GM19395 (cell line): ENCODE results near the gene FAM153A.
"Not testable (repeated sequence)": the region's sequence is repeated elsewhere in the genome, so short reads cannot be mapped to it uniquely, and the experiment has no call there.

Experiments used
- ATAC-seq: cut with Tn5 transposase; IDR thresholded peaks from one replicate; pipeline ENCODE4 v1.9.1; 2021; ENCODE audit warnings: mild to moderate bottlenecking, moderate library complexity; ENCODE audit not compliant: unreplicated experiment

The FAM153A gene

DNA sequence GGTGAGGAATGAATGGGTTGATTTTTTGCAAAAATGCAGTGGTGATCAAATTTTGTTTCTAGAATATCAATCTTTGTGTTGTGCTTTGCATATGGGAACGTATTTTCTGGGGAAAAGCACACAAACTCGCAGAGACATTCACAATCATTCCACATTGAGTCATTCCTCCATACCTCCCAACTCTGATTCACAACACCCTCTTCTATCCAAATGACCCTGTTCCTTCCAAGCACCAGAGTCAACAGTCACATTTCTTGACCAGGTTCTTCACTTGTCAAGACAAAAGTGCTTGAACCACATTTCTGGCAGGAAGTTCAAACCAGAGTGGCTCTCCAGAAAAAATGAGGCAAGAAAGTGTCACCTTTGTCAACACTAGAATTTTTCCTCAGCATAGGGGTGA is 35.3 kb downstream of the FAM153A start:
- not testable (repeated sequence) for ATAC-seq

DNA sequence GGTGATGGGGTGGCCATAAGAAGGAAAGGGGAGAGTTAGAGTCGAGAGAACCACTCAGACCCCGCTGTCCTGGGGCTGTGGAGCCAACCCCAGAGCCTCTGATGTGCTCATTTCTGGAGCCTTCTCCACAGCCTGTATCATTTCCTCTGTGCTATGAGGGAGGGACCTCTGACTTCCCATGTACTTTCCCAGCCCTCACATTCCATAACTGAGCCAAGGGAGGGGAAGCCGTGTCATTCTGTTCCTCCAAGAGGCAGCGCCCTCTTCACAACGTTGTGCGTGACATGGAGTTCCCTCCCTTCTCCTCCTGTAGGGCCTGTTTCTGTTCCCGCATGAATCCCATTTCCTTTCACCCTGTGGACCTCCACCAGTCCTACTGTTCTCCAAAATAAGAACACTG is 57.8 kb downstream of the FAM153A start:
- ATAC-seq: not testable (repeated sequence)

GRCh38 chr5:177723831-177724485 is 58.7 kb downstream of the FAM153A start:
- not testable (repeated sequence) for ATAC-seq

DNA sequence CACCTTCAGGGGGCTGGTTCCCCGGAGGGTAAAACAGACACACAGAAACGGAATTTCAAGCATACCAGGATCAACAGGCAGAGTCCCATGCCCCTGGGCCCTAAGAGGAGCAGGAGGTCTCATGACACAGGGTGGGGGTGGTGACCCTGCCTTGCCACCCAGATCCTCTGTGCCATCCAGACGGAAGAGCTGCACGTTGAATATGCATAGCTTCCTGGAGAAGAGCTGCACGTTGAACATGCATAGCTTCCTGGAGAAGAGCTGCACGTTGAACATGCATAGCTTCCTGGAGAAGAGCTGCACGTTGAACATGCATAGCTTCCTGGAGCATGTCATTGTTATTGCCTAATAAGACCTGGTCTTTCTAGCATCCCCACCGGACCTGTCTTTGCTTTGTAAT is 59.9 kb downstream of the FAM153A start:
- ATAC-seq: not testable (repeated sequence)

- not testable (repeated sequence) for ATAC-seq
These were observed 62.7 kb downstream of the FAM153A start for GRCh38 chr5:177719989-177720388.

- ATAC-seq: not testable (repeated sequence)
These were observed 67.3 kb downstream of the FAM153A start for GRCh38 chr5:177715423-177715822.

GRCh38 chr5:177696100-177696499 is 86.6 kb downstream of the FAM153A start:
- not testable (repeated sequence) for ATAC-seq

- not testable (repeated sequence) for ATAC-seq
These were observed 87.3 kb downstream of the FAM153A start for GRCh38 chr5:177695356-177695930.

DNA sequence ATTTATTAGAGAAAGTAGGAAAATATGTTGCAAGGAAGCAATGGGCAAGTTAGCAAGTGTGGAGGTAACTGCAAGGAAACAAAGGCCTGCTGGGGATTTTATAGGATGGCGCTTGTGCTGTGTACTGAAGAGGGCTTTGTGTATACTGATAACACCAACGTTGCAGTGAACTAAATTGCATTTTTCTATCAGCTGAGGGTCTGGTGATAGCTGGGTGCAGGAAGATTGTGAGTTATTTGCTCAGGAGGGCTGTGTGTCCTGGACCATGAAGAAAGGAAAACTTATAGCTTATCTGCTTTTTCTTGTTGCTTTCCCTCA is 88.2 kb downstream of the FAM153A start:
- not testable (repeated sequence) for ATAC-seq

DNA sequence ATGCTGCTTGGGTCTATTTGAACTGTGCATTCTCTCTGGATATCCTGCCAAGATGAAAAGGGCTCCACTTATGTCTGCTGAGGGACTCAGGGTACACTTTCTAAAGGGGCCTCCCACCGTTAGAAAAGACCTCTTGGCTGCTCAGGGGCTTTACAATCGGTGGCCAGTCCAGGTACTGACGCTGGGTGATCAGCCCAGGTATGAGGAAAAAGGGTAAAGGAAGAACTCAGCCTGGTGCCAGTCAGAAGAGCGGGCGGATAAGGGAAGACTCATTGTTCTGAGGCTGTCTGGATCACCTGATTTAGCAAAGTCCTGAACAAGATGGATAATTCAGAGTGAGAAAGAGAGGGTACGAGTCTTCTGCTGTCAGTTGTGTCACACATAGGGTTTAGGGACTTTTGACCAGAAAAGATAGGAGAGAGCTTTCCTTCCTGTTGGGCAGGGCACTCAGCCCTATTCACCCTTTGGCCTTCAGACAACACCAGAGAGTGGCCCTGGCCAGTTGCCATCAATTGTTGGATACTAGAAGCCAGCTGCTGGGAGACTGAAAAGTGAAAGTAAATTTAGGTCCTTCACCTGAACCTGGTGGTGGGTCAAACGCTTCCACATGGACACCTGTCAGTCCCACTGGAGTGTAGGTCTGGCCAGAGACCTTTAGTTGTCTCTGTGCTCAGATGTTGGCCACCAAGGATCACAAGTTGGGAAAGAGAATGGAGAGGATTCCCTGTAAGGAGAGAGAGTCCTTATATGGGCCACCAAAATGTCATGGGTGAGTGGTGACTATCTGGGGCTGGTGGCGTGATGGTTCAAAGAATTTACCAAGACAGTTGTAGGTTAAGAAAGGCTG is 88.8 kb downstream of the FAM153A start:
- not testable (repeated sequence) for ATAC-seq

DNA sequence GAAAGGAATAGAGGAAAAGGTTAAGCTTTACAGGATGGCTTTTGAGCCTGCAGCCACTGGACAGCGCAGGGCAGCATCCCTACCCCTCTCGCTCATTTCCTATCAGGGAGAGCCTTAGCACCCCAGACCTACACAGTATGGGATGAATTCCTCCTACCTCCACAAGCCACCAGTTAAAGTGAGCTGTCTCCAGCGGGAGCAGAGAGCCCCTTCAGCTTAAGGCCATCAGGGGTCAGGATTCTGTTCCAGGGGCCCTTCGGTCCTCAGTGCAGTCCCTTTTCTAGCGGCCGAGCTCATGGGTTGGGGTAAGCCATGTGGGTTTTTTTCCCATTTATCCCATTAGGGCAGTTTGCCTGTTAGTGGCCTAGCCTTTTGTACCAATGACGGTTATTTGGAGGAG is 89.7 kb downstream of the FAM153A start:
- ATAC-seq: not testable (repeated sequence)

- ATAC-seq: not testable (repeated sequence)
These were observed 90.2 kb downstream of the FAM153A start for GRCh38 chr5:177692507-177692906.

DNA sequence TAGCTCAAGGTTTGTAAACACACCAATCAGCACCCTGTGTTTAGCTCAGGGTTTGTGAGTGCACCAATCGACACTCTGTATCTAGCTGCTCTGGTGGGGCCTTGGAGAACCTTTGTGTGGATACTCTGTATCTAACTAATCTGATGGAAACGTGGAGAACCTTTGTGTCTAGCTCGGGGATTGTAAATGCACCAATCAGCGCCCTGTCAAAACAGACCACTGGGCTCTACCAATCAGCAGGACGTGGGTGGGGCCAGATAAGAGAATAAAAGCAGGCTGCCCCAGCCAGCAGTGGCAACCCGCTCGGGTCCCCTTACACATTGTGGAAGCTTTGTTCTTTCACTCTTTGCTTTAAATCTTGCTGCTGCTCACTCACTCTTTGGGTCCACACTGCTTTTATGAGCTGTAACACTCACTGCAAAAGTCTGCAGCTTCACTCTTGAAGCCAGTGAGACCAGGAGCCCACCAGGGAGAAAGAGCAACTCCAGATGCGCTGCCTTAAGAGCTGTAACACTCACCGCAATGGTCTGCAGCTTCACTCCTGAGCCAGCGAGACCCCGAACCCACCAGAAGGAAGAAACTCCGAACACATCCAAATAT is 93.6 kb downstream of the FAM153A start:
- not testable (repeated sequence) for ATAC-seq

- ATAC-seq: not testable (repeated sequence)
These were observed 94.6 kb downstream of the FAM153A start for GRCh38 chr5:177688091-177688490.

GRCh38 chr5:177681920-177682319 is 100.8 kb downstream of the FAM153A start:
- not testable (repeated sequence) for ATAC-seq
